ENCODE measurements around the gene ZDHHC18. TPM values are rescaled to one million over a fixed set of nuclear protein-coding genes. Genes with fewer than 3 reads are reported as not detected.
A peak's percentile ranks its signal among the peaks of the same experiment; 100 is the strongest.
"Not testable (repeated sequence)": the region's sequence is repeated elsewhere in the genome, so short reads cannot be mapped to it uniquely, and the experiment has no call there.

Gene ZDHHC18
- total RNA-seq, 6 donors from 2014 or later, result 18.9 to 35.9 (median 24.9) TPM

- Histone ChIP-seq H3K4me1 (peaks cover 16 to 30% (median 18%) of the 10 kb centered on the region in 4 donors), H3K36me3 (no peaks in the 10 kb centered on the region), H3K9me3 (no peaks in the 10 kb centered on the region), H3K27me3 (no peaks in the 10 kb centered on the region), H3K4me3 (peak overlapping the region; percentile 51 to 65 (median 60)), H3K27ac (peak overlapping the region; percentile 93 to 99 (median 98))
- ATAC-seq (ENCODE audit: low FRiP score in 2 of 2) (peak; percentile 96 to 97), DNase-seq (peak; percentile 97 to 98)
- TF ChIP-seq POLR2A (IDR thresholded peaks at IDR 0.05), result peak; percentile 30 to 91 (median 82)
- TF ChIP-seq, protein P1, sequence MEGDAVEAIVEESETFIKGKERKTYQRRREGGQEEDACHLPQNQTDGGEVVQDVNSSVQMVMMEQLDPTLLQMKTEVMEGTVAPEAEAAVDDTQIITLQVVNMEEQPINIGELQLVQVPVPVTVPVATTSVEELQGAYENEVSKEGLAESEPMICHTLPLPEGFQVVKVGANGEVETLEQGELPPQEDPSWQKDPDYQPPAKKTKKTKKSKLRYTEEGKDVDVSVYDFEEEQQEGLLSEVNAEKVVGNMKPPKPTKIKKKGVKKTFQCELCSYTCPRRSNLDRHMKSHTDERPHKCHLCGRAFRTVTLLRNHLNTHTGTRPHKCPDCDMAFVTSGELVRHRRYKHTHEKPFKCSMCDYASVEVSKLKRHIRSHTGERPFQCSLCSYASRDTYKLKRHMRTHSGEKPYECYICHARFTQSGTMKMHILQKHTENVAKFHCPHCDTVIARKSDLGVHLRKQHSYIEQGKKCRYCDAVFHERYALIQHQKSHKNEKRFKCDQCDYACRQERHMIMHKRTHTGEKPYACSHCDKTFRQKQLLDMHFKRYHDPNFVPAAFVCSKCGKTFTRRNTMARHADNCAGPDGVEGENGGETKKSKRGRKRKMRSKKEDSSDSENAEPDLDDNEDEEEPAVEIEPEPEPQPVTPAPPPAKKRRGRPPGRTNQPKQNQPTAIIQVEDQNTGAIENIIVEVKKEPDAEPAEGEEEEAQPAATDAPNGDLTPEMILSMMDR (IDR thresholded peaks at IDR 0.05), result peak in 3 of 6 experiments; percentile 21 to 28 (median 23)
- peak in 1 of 4 donors; percentile 47 for TF ChIP-seq EP300 (IDR thresholded peaks at IDR 0.05)
- peak; percentile 81 to 93 for TF ChIP-seq POLR2AphosphoS5 (IDR thresholded peaks at IDR 0.05)
- WGBS, 2 donors, result 0% methylated on average over 9 to 58 of the region's 75 CpGs
These were observed 38.4 kb downstream of the ZDHHC18 start for GRCh38 chr1:26864610-26865480.

DNA sequence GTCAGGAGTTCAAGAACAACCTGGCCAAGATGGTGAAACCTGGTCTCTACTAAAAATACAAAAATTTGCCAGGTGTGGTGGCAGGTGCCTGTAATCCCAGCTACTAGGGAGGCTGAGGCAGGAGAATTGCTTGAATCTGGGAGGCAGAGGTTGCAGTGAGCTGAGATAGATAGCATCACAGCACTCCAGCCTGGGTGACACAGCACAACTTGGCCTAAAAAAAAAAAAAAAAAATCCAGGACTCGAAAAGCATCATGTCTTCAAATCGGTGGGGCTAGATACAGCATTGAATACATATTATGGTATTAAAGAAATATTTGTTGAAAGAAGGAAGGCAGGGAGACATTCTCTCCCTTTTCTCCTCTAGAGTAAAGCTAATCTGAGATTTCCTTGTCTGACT lies 46.6 kb downstream of the ZDHHC18 start:
- not testable (repeated sequence) for DNase-seq; H3K27ac ChIP-seq; H3K9me3 ChIP-seq; H3K4me3 ChIP-seq; H3K27me3 ChIP-seq; H3K4me1 ChIP-seq; ATAC-seq (ENCODE audit: low FRiP score in 2 of 2)
- WGBS, 2 donors, result 80 to 93% methylated on average over 2 of the region's 2 CpGs
- H3K36me3 ChIP-seq, result peaks cover 0 to 24% (median 3%) of the 10 kb centered on the region in 4 donors

- WGBS, 2 donors, result 73 to 89% methylated on average over 4 of the region's 4 CpGs
- no peak for ATAC-seq (ENCODE audit: low FRiP score in 2 of 2)
- DNase-seq, result no peak
- H3K4me3 ChIP-seq, result no peak overlapping the region
- no peaks in the 10 kb centered on the region for H3K27me3 ChIP-seq
- H3K4me1 ChIP-seq, result peaks cover 0 to 4% (median 2%) of the 10 kb centered on the region in 4 donors
- H3K9me3 ChIP-seq, result no peaks in the 10 kb centered on the region
- H3K27ac ChIP-seq, result no peak overlapping the region
- peaks cover 7 to 42% (median 16%) of the 10 kb centered on the region in 4 donors for H3K36me3 ChIP-seq
- no peak for TF ChIP-seq EP300 (IDR thresholded peaks at IDR 0.05)
- no peak for TF ChIP-seq POLR2A (IDR thresholded peaks at IDR 0.05)
- TF ChIP-seq, protein P1 (IDR thresholded peaks at IDR 0.05), result no peak
- TF ChIP-seq POLR2AphosphoS5 (IDR thresholded peaks at IDR 0.05), result no peak
These were observed 48.4 kb downstream of the ZDHHC18 start for GRCh38 chr1:26874896-26875295.

DNA sequence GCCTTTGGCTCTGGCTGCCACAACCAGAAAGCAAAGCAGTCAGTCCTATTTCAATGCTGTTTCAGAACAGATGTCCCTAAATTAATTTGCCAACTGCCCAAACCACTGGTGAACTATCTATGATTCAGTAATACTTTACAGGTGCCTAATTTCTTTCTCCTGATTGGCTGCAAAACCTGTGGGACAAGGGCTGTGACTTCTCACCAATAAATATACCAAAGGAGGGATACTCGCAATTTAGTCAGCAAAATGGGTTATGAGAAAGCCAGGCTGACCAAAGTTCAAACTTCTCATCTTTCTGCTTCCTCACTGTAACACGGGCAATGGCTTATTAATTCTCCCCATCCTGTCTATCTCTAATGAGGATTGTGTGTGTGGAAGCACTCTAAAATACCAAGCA lies 50.8 kb downstream of the ZDHHC18 start:
- H3K4me1 ChIP-seq, result peaks cover 0 to 4% (median 2%) of the 10 kb centered on the region in 4 donors
- no peak overlapping the region for H3K4me3 ChIP-seq
- no peak overlapping the region for H3K27ac ChIP-seq
- DNase-seq, result no peak
- ATAC-seq (ENCODE audit: low FRiP score in 2 of 2), result no peak
- WGBS, 2 donors, result 73% methylated on average over 2 of the region's 2 CpGs
- TF ChIP-seq EP300 (IDR thresholded peaks at IDR 0.05) (no peak), POLR2A (IDR thresholded peaks at IDR 0.05) (no peak)
- TF ChIP-seq, protein P1 (IDR thresholded peaks at IDR 0.05), result no peak
- H3K36me3 ChIP-seq, result peaks cover 13 to 66% (median 33%) of the 10 kb centered on the region in 4 donors
- no peaks in the 10 kb centered on the region for H3K27me3 ChIP-seq
- no peaks in the 10 kb centered on the region for H3K9me3 ChIP-seq

DNA sequence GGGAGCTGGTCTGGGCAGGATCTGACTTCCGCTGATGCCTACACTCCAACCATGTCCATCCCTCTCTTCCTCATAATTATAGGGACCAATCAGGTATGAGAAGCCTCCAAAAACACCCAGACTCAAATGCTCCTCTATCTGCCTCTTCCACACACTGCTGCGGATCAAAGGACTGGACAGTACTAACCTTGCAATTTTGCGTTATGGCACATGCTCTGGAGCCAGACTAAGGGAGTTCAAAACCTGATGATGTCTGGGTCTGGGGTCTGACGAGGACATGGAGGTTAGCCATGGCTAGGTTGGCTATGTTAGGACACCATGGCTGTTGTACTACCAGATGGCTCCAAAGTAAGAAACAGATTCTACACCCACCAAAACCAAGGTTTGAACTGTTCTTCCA lies 53.3 kb downstream of the ZDHHC18 start:
- peaks cover 0 to 4% (median 2%) of the 10 kb centered on the region in 4 donors for H3K4me1 ChIP-seq
- H3K27me3 ChIP-seq, result no peaks in the 10 kb centered on the region
- no peak overlapping the region for H3K4me3 ChIP-seq
- no peak for ATAC-seq (ENCODE audit: low FRiP score in 2 of 2)
- no peak overlapping the region for H3K27ac ChIP-seq
- WGBS, 2 donors, result 93 to 95% methylated on average over 4 of the region's 4 CpGs
- no peaks in the 10 kb centered on the region for H3K9me3 ChIP-seq
- peaks cover 37 to 91% (median 58%) of the 10 kb centered on the region in 4 donors for H3K36me3 ChIP-seq
- DNase-seq, result no peak
- no peak for TF ChIP-seq POLR2AphosphoS5 (IDR thresholded peaks at IDR 0.05)
- no peak for TF ChIP-seq EP300 (IDR thresholded peaks at IDR 0.05)
- TF ChIP-seq, protein P1 (IDR thresholded peaks at IDR 0.05), result no peak
- TF ChIP-seq POLR2A (IDR thresholded peaks at IDR 0.05), result no peak

DNA sequence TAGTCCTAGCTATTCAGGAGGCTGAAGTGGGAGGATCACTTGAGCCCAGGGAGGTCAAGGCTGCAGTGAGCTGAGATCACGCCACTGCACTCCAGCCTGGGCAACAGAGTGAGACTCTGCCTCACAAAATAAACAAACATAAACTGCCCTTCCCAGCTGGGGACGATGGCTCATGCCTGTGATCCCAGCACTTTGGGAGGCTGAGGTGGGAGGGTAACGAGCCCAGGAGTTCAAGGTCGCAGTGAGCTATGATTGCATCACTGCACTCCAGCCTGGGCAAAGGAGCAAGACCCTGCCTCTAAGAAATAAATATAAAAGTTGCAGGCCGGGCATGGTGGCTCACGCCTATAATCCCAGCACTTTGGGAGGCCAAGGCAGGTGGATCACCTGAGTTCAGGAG lies 55.1 kb downstream of the ZDHHC18 start:
- not testable (repeated sequence) for H3K27me3 ChIP-seq; DNase-seq; H3K27ac ChIP-seq; H3K9me3 ChIP-seq; H3K4me1 ChIP-seq; ATAC-seq (ENCODE audit: low FRiP score in 2 of 2); H3K4me3 ChIP-seq
- 79 to 88% methylated on average over 6 of the region's 6 CpGs for WGBS, 2 donors
- peaks cover 55 to 99% (median 73%) of the 10 kb centered on the region in 4 donors for H3K36me3 ChIP-seq
